NB4 (cell line): Measurements from ENCODE around the gene CFAP100.

Source experiments
- POLR2A ChIP-seq: IDR thresholded peaks from 2 replicates; pipeline ENCODE4 v1.6.1; 2011; ENCODE audit warnings: mild to moderate bottlenecking; ENCODE audit not compliant: insufficient read length; ENCODE audit errors: extremely low read depth
- TF ChIP-seq, protein P1 (sequence below): IDR thresholded peaks from one replicate; pipeline ENCODE4 v1.5.1; 2012; ENCODE audit warnings: low read depth, low read length

GRCh38 chr3:126415661-126416591 lies 21.2 kb downstream of the CFAP100 start:
- TF ChIP-seq, protein P1, sequence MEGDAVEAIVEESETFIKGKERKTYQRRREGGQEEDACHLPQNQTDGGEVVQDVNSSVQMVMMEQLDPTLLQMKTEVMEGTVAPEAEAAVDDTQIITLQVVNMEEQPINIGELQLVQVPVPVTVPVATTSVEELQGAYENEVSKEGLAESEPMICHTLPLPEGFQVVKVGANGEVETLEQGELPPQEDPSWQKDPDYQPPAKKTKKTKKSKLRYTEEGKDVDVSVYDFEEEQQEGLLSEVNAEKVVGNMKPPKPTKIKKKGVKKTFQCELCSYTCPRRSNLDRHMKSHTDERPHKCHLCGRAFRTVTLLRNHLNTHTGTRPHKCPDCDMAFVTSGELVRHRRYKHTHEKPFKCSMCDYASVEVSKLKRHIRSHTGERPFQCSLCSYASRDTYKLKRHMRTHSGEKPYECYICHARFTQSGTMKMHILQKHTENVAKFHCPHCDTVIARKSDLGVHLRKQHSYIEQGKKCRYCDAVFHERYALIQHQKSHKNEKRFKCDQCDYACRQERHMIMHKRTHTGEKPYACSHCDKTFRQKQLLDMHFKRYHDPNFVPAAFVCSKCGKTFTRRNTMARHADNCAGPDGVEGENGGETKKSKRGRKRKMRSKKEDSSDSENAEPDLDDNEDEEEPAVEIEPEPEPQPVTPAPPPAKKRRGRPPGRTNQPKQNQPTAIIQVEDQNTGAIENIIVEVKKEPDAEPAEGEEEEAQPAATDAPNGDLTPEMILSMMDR = no peak
- TF ChIP-seq POLR2A = no peak
